ENCODE data around the gene ZG16B. TPM values are rescaled to one million over a fixed set of nuclear protein-coding genes. Genes with fewer than 3 reads are reported as not detected.

Gene ZG16B
- total RNA-seq, 6 experiments from 2014 or later = 0.24 to 1.6 (median 0.50) TPM; not detected in 2

- no peak for DNase-seq
- WGBS (ENCODE audit: insufficient coverage, low coverage, low lambda C conversion rate, missing lambda C conversion rate) = 87% methylated on average over 4 of the region's 6 CpGs
- no peaks in the 10 kb centered on the region for H3K36me3 ChIP-seq
Measured at GRCh38 chr16:2879854-2880508, 49.9 kb downstream of the ZG16B start.

More at GRCh38 chr16:2879854-2880508, 49.9 kb downstream of the ZG16B start:
- Histone ChIP-seq H3K4me1 (no peaks in the 10 kb centered on the region), H3K4me3 (no peak overlapping the region), H3K27ac (no peak overlapping the region), H3K27me3 (no peaks in the 10 kb centered on the region), H3K9me3 (no peaks in the 10 kb centered on the region)
- ATAC-seq = no peak
- TF ChIP-seq POLR2A (IDR thresholded peaks at IDR 0.05) (no peak), CTCF (IDR thresholded peaks at IDR 0.05) (no peak)
- intact Hi-C loops (cut with DNase I) = loop anchor here in 1 of 2 donors (5.0 kb wide), 1 partner anchor 32 kb away; the partner anchor contains the start of gene FLYWCH1

Small RNA genes within 50 kb of the gene (small RNA-seq; reads per million reads assigned to genes)
- gene SNORA3C = 0 reads per million in 2 experiments

Other genes starting within 250 kb of the ZG16B start
- gene KCTD5, start 147.8 kb upstream of the ZG16B start, total RNA-seq = 10 to 100 TPM in 4 of 6 experiments, 1 to 10 TPM in 2; 7.3 to 22.8 (median 11.1) TPM
- gene PRSS27, start 110.1 kb upstream of the ZG16B start, total RNA-seq = under 1 TPM in 4 of 6 experiments, not detected in 2; 0.13 to 0.98 (median 0.49) TPM
- 100 to 1,000 TPM; 111 to 419 (median 289) TPM for gene SRRM2, start 77.7 kb upstream of the ZG16B start, total RNA-seq
- gene ELOB, start 53.0 kb upstream of the ZG16B start, total RNA-seq = 100 to 1,000 TPM in 5 of 6 experiments, 10 to 100 TPM in 1; 97.5 to 521 (median 122) TPM
- not detected for gene PRSS33, start 42.7 kb upstream of the ZG16B start, total RNA-seq
- not detected for gene PRSS41, start 31.8 kb upstream of the ZG16B start, total RNA-seq
- not detected for gene PRSS21, start 13.1 kb upstream of the ZG16B start, total RNA-seq
- gene PRSS22, start 27.9 kb downstream of the ZG16B start, total RNA-seq = 1 to 10 TPM in 2 of 6 experiments, under 1 TPM in 3, not detected in 1; 0.18 to 2.1 (median 0.84) TPM
- 10 to 100 TPM in 2 of 6 experiments, 1 to 10 TPM in 4; 3.6 to 18.9 (median 5.6) TPM for gene FLYWCH2, start 52.9 kb downstream of the ZG16B start, total RNA-seq
- 10 to 100 TPM in 5 of 6 experiments, 1 to 10 TPM in 1; 9.3 to 19.8 (median 15.1) TPM for gene FLYWCH1, start 81.6 kb downstream of the ZG16B start, total RNA-seq
- not detected for gene KREMEN2, start 134.0 kb downstream of the ZG16B start, total RNA-seq
- 1 to 10 TPM in 4 of 6 experiments, under 1 TPM in 2; 0.93 to 6.1 (median 3.3) TPM for gene PAQR4, start 139.0 kb downstream of the ZG16B start, total RNA-seq
- gene PKMYT1, start 150.1 kb downstream of the ZG16B start, total RNA-seq = 1 to 10 TPM in 5 of 6 experiments, under 1 TPM in 1; 0.68 to 6.5 (median 1.7) TPM
- gene CLDN9, start 182.6 kb downstream of the ZG16B start, total RNA-seq = 1 to 10 TPM in 2 of 6 experiments, under 1 TPM in 4; 0.25 to 1.7 (median 0.92) TPM
- 1 to 10 TPM in 1 of 6 experiments, not detected in 5; 2.9 TPM for gene CLDN6, start 187.9 kb downstream of the ZG16B start, total RNA-seq
- gene TNFRSF12A, start 190.1 kb downstream of the ZG16B start, total RNA-seq = 100 to 1,000 TPM in 3 of 6 experiments, 10 to 100 TPM in 1, 1 to 10 TPM in 2; 5.2 to 284 (median 69.4) TPM
- 10 to 100 TPM in 5 of 6 experiments, 1 to 10 TPM in 1; 9.7 to 14.6 (median 12.1) TPM for gene HCFC1R1, start 193.6 kb downstream of the ZG16B start, total RNA-seq
- 10 to 100 TPM in 2 of 6 experiments, 1 to 10 TPM in 4; 7.7 to 15.7 (median 9.7) TPM for gene THOC6, start 193.7 kb downstream of the ZG16B start, total RNA-seq
- gene BICDL2, start 206.6 kb downstream of the ZG16B start, total RNA-seq = under 1 TPM in 5 of 6 experiments, not detected in 1; 0.11 to 0.58 (median 0.48) TPM
- 1 to 10 TPM; 1.3 to 2.0 (median 1.6) TPM for gene MMP25, start 216.3 kb downstream of the ZG16B start, total RNA-seq
- 1,000 to 10,000 TPM in 2 of 6 experiments, 100 to 1,000 TPM in 4; 204 to 1,268 (median 669) TPM for gene IL32, start 235.3 kb downstream of the ZG16B start, total RNA-seq

Measured in right lobe of liver (tissue), 6 donors.